Neutrophil (primary cell): ENCODE measurements around the gene KATNAL1.

Experiments used
- H3K27ac ChIP-seq: fragments of 200-600 bp; sonication (generic); 2 replicates; pipeline ENCODE4 v1.5.1; 2016; ENCODE audit warnings: mild to moderate bottlenecking, moderate library complexity
- H3K27me3 ChIP-seq: fragments of 200-600 bp; sonication (generic); 2 replicates; pipeline ENCODE4 v1.6.0; 2016; ENCODE audit warnings: mild to moderate bottlenecking
- H3K36me3 ChIP-seq: fragments of 200-600 bp; sonication (generic); 2 replicates; pipeline ENCODE4 v1.5.1; 2017
- H3K4me1 ChIP-seq, 2 experiments: fragments of 200-600 bp in 1 of 2; sonication (generic) in 1 of 2; 1 replicate in 1 of 2; 2 replicates in 1 of 2; pipeline versions ENCODE4 v1.5.1 to v1.6.1; 2013 to 2016; ENCODE audit warnings: low read depth in 1 of 2, low read length in 1 of 2, mild to moderate bottlenecking in 1 of 2, moderate library complexity in 1 of 2; ENCODE audit not compliant: control insufficient read depth in 1 of 2, insufficient read depth in 1 of 2
- H3K4me3 ChIP-seq, 2 experiments: fragments of 200-600 bp in 1 of 2; sonication (generic) in 1 of 2; 1 replicate in 1 of 2; 2 replicates in 1 of 2; pipeline ENCODE4 v1.5.1; 2013 to 2016; ENCODE audit warnings: low read depth in 1 of 2, low read length in 1 of 2, mild to moderate bottlenecking in 1 of 2, moderate library complexity in 1 of 2
- H3K9me3 ChIP-seq: fragments of 200-600 bp; sonication (generic); 2 replicates; pipeline ENCODE4 v1.5.1; 2016
- CTCF ChIP-seq: fragments of 200-600 bp; sonication (generic); IDR thresholded peaks from 2 replicates; pipeline ENCODE4 v1.5.1; 2016; ENCODE audit warnings: antibody characterized with exemption

KATNAL1 gene

DNA sequence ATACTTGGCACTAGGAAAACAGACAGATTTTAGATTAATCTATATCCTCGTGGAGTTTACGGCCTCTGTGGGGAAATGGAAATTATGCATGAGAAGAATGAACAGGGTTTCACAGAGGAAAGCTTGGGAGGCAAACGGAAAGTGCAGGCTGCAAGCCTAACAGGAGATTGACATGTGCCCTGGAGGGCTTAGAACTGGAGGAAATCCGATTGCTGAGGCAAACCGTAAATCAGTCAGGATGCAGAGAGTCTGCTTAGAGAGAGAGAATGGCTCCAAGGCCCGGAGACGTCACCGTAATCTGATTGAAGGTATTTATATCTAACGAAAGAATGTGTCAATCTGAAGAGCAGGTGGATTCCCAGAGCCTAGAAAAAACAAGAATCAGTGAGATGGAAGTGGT is 143.2 kb downstream of the KATNAL1 start:
- H3K9me3 ChIP-seq, result no peaks in the 10 kb centered on the region
- H3K27ac ChIP-seq, result no peak overlapping the region
- H3K36me3 ChIP-seq, result no peaks in the 10 kb centered on the region
- TF ChIP-seq CTCF, result no peak
- no peak overlapping the region for H3K4me3 ChIP-seq
- H3K27me3 ChIP-seq, result peaks cover 14% of the 10 kb centered on the region
- no peaks in the 10 kb centered on the region for H3K4me1 ChIP-seq

DNA sequence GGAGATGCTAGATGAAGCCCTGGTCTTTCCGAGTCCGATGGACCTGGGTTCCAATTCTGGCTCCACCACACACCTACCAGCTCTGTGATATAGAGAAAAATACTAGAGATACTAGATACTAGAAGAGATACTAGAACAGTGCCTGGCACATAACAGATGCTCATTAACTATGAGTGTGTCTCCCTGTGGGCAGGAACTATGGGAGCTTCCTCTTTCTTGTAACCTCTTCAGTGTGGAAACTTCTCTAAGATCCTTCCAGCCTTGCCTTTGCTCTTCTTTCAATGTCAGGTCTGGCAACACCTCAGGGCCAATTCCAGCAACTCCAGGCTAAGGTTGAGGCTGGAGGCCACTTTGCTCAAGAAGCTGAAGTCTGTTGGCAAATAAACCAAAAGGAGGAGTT is 143.9 kb downstream of the KATNAL1 start:
- TF ChIP-seq CTCF, result no peak
- H3K9me3 ChIP-seq, result no peaks in the 10 kb centered on the region
- peaks cover 14% of the 10 kb centered on the region for H3K27me3 ChIP-seq
- no peak overlapping the region for H3K27ac ChIP-seq
- no peak overlapping the region for H3K4me3 ChIP-seq
- H3K4me1 ChIP-seq, result no peaks in the 10 kb centered on the region
- no peaks in the 10 kb centered on the region for H3K36me3 ChIP-seq

DNA sequence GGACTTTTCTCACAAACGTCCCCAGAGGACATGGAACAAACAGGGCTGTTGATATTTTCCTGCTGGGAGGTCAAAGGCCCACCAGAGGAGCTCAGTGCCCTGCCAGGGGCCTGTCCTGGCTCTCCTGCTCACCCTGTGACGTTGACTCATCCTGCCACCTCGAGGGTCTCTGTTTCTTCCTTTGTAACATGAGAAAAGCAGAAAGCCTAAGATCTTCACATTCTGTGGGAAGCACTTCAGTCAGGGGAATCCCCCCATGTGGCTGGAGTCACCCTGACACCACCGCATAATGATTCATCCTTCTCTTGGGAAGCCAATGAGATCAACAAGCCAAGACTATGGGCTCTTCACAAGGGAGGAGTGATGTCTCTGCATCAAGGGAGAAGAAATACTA is 147.9 kb downstream of the KATNAL1 start:
- Histone ChIP-seq H3K36me3 (no peaks in the 10 kb centered on the region), H3K9me3 (no peaks in the 10 kb centered on the region), H3K27me3 (peaks cover 6% of the 10 kb centered on the region), H3K27ac (no peak overlapping the region), H3K4me3 (no peak overlapping the region), H3K4me1 (no peaks in the 10 kb centered on the region)
- TF ChIP-seq CTCF, result no peak

- H3K4me1 ChIP-seq, result no peaks in the 10 kb centered on the region
- H3K9me3 ChIP-seq, result no peaks in the 10 kb centered on the region
- H3K4me3 ChIP-seq, result no peak overlapping the region
- H3K36me3 ChIP-seq, result no peaks in the 10 kb centered on the region
- peaks cover under 1% of the 10 kb centered on the region for H3K27me3 ChIP-seq
- no peak overlapping the region for H3K27ac ChIP-seq
- no peak for TF ChIP-seq CTCF
Measured at GRCh38 chr13:30158774-30159445, 148.4 kb downstream of the KATNAL1 start.

GRCh38 chr13:30157616-30157993 is 149.7 kb downstream of the KATNAL1 start:
- H3K27me3 ChIP-seq, result no peaks in the 10 kb centered on the region
- H3K4me1 ChIP-seq, result no peaks in the 10 kb centered on the region
- H3K9me3 ChIP-seq, result no peaks in the 10 kb centered on the region
- no peak overlapping the region for H3K4me3 ChIP-seq
- no peak for TF ChIP-seq CTCF
- no peaks in the 10 kb centered on the region for H3K36me3 ChIP-seq
- H3K27ac ChIP-seq, result no peak overlapping the region
